Cardiac septum (tissue), 1 donor: ENCODE results near the gene NDOR1. TPM values are rescaled to one million over a fixed set of nuclear protein-coding genes. Genes with fewer than 3 reads are reported as not detected.
"Not testable (repeated sequence)": the region's sequence is repeated elsewhere in the genome, so short reads cannot be mapped to it uniquely, and the experiment has no call there.

Experiments used
- DNase-seq: peaks from one replicate; pipeline ENCODE4 v3.0.0-alpha.2; 2020; ENCODE audit warnings: low spot score
- intact Hi-C: fragments of 100-400 bp; cut with DNase I; formaldehyde crosslinking; loops from one replicate; pipeline ENCODE4 v1.14.0; 2022
- total RNA-seq: library from RNA; stranded (reverse); fragmentation: NEBNext Ultra II Directional; extraction: Animal tissue kit (Norgen Biotek cat#: 25700); gene quantifications from one replicate; pipeline ENCODE4 v1.2.1, GENCODE V29; 2021
- donor health status: DM: no; HTN: no; CAD: no.

Gene NDOR1
- total RNA-seq, 1 donor from 2014 or later, result 8.0 TPM

DNA sequence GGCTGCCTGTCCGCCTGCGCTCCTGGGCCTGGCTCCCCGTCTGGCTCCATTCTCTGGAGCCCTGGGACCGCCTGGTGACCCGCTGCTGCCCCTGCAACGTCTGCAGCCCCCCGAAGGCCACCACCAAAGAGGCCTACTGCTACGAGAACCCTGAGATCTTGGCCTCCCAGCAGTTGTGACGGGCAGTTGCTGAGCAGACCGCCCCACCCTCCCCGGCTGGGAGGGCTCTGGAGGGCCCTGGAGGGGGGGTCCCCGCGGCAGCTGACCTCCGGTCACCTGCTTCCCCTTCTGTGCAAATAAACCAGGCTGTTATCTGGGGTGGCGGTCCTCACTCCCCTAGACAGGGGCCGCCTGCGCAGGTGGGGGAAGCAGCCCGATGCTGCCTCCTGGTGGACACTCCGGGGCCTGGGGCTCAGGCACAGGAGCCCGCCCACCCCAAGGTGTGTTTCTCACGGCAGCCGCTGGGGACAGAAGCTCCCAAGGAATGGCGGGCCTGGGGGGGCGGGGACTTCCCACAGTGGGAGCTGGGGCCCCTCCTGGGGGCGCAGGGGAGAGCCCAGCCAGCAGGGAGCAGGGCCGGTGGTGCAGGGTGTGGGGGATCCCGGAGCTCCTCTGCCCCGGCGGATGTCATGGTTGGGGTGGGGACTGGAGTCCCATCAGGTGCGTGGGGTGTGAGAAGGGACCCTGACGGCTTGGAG, 30.9 kb downstream of the NDOR1 start:
- peak; percentile 94 for DNase-seq
- intact Hi-C loops, result no loop called here

DNA sequence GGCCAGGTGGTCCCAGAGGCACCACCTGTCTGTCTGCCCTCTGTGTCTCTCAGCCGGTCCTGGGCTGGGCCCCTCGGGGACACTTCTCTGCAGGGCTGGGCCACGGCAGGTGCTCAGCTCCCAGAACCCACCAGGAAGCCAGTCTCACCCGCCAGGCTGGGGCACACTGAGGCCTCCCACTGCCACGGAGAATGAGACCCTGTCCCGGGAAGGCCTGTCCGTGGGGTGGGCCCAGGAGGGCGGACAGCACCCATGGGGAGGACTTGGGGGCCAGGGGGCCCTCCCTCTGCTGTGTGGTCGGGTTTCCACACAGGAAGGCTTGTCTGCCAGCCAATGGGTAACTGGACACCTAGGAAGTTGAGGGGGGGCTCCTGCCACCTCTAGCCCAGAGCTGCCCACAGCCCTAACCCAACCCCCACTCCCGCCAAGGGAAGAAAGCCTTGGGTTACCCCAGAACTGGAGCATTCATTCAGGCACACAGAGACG, 31.5 kb downstream of the NDOR1 start:
- intact Hi-C loops, result no loop called here
- no peak for DNase-seq

DNA sequence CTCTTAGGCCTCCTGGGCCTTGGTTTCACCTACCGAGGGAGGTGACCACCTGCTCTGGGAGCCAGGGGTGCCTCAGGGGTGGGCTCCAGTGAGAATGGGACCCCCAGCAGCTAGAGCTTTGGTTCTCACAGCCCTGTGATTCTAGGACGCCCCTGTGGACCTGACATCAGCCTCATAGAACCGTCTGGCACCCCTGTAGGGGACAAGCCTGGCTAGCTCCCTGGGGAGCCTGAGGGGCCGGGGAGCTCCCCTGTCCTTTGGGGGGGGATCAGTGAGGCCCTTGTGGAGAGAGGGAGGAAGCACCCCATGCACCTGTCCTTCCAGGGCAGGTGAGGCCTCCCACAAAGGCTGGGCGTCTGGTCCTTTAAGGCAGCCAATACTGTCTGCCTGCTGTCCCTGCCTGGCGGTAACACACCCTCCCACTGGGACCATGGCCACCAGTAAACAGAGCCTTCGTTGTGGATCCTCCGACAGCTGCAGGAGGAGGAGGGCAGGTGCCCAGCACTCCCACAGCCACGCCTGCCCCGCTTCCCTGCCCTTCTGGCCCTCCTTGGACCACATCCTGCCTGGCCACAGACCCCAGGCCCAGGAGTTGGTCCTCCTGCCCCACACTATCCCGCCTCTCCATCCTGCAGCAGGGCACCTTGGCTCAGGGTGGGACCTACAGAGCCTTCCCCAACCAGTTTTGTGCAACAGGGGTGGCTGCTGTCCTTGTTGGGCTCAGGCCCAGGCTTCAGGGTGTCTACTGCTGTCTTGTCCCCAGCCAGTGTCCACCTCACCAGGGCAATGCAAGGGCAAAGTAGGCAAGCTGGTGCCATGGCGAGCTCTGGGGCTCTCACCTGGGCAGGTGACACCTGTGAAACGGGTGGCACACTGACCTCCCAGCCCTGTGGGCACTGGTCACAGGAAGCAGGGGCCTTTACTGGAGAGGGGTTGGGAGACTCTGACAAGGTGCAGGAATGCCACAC, 32.5 kb downstream of the NDOR1 start:
- intact Hi-C loops, result loop anchor here (2.0 kb wide), 1 partner anchor 13 kb away; the partner anchor contains the start of gene CYSRT1
- DNase-seq, result no peak

DNA sequence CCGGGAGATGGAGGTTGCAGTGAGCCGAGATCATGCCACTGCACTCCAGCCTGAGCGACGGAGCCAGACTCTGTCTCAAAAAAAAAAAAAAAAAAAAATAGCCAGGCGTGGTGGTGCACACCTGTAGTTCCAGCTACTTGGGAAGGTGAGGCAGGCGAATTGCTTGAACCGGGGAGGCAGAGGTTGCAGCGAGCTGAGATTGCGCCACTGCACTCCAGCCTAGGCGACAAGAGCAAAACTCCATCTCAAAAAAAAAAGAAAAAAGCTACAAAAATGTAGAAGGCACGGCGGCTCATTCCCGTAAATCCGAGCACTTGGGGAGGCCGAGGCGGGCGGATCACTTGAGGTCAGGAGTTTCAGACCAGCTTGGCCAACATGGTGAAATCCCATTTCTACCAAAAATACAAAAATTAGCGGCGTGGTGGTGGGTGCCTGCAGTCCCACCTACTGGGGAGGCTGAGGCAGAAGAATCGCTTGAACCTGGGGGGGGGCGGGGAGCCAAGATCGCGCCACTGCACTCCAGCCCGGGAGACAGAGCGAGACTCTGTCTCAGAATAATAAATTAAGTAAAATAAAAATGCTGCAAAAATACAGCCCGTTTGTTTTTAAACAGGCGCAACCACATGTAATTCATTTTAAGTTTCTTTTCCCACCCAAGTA, 34.2 kb downstream of the NDOR1 start:
- intact Hi-C loops, result loop anchor here (1.0 to 2.0 kb wide), 3 partner anchors 15 to 169 kb away; partner anchors contain the start of genes CYSRT1 and NELFB
- not testable (repeated sequence) for DNase-seq

DNA sequence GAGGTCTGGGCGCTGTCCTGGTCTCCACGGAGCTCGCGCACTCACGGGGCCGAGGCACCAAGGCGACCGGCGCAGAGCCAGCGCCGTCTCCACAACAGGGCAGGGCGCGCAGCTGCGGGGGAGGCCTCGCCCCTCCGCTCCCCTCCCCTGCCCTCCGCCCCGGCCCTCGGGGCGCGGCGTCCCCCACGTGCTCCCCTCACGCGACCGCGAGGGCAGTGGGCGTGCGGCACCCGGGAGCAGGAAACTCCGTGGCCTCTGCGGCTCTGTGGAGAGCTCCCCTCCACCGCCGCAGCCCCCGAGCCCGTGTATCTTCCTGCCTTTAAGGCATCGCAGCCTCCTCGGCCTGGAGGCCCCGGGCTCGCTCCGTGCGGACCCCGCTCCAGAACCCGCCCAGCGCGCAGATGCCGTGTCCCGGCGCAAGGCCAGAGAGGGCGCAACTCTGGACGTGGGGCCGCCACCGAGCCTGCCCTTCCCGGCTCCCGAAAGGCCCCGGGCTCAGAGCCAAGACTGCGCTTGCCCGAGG, 34.9 kb downstream of the NDOR1 start:
- intact Hi-C loops, result loop anchor here (1.0 to 2.0 kb wide), 2 partner anchors 14 to 168 kb away; partner anchors contain the start of gene NELFB
- peak; percentile 87 for DNase-seq

DNA sequence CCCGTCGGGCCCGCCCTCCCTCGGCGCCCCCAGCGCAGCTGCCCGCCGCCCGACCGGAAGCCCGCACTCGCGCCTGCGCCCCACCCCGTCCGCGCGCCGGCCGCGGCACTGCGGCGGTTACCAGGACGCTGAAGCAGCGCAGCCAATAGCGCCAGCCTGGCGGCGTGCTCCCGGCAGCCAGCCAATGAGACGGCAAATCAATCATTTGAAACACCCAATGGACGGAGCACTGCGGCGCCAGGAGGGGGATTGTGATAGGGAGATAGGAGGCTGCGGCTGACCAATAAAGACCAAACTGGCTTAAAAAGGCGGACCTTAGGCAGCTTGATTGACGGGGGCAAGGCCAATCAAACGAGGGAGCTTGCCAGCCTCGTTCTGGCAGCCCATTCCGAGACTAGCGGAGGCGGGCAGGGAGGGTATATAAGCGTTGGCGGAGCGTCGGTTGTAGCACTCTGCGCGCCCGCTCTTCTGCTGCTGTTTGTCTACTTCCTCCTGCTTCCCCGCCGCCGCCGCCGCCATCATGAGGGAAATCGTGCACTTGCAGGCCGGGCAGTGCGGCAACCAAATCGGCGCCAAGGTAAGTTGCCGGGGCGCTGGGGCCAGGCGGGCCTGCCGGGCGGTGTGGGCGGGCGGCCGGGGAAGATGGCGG, 35.5 kb downstream of the NDOR1 start, which contains the start of gene TUBB4B:
TUBB4B (plus strand) TSS at position 447 of the 649 bp plus-strand sequence; CDS start at position 521, 74 bp downstream.
- intact Hi-C loops, result loop anchor here (1.0 to 2.0 kb wide), 2 partner anchors 14 to 167 kb away; partner anchors contain the start of gene NELFB
- DNase-seq, result peak; percentile 99

DNA sequence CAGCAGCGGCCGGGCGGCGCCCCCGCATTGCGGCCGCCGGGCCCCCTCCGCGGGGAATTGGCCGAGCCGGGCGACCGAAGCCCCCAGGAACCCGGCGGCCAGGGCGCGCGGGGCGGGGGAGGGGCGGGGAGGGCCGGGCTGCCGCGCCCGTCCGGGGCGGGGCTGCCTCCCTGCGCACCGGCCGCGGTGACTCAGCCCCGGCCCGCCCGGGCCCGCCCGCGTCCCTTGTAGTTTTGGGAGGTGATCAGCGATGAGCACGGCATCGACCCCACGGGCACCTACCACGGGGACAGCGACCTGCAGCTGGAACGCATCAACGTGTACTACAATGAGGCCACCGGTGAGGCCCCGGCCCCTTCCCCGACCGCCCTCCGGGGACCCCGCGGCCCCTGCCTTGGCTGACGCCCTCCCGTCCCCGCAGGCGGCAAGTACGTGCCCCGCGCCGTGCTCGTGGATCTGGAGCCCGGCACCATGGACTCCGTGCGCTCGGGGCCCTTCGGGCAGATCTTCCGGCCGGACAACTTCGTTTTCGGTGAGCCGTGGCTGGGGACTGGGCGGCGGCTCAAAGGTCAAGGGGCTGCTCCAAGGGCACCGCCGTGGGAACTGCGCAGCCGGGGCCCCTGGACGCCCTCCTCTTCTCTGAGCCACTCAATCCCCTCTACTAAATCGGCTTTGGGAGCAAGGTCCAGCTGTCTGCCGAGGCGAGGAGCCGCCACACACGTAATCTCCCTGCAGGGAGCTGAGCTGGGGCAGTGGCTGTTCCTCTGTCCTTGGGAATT, 36.2 kb downstream of the NDOR1 start:
- intact Hi-C loops, result loop anchor here (2.0 kb wide), 1 partner anchor 13 kb away; the partner anchor contains the start of gene NELFB
- DNase-seq, result peak; percentile 87

DNA sequence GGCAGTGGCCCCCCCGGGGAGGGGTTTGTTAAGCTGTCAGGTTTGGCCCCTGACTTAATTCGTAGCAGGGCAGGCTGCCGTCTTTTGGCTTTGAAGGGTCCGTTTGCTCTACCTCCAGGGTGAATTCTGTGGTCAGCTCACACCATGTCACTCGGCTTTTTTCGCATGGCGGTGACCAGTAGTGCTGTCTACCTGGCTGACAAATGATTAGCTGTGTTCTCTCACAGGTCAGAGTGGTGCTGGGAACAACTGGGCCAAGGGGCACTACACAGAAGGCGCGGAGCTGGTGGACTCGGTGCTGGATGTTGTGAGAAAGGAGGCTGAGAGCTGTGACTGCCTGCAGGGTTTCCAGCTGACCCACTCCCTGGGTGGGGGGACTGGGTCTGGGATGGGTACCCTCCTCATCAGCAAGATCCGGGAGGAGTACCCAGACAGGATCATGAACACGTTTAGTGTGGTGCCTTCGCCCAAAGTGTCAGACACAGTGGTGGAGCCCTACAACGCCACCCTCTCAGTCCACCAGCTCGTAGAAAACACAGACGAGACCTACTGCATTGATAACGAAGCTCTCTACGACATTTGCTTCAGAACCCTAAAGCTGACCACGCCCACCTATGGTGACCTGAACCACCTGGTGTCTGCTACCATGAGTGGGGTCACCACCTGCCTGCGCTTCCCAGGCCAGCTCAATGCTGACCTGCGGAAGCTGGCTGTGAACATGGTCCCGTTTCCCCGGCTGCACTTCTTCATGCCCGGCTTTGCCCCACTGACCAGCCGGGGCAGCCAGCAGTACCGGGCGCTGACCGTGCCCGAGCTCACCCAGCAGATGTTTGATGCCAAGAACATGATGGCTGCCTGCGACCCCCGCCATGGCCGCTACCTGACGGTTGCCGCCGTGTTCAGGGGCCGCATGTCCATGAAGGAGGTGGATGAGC, 37.0 kb downstream of the NDOR1 start:
- intact Hi-C loops, result no loop called here
- DNase-seq, result no peak

DNA sequence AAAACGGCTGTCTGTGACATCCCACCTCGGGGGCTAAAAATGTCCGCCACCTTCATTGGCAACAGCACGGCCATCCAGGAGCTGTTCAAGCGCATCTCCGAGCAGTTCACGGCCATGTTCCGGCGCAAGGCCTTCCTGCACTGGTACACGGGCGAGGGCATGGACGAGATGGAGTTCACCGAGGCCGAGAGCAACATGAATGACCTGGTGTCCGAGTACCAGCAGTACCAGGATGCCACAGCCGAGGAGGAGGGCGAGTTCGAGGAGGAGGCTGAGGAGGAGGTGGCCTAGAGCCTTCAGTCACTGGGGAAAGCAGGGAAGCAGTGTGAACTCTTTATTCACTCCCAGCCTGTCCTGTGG, 37.7 kb downstream of the NDOR1 start:
- intact Hi-C loops, DNase-seq: not testable (repeated sequence)

DNA sequence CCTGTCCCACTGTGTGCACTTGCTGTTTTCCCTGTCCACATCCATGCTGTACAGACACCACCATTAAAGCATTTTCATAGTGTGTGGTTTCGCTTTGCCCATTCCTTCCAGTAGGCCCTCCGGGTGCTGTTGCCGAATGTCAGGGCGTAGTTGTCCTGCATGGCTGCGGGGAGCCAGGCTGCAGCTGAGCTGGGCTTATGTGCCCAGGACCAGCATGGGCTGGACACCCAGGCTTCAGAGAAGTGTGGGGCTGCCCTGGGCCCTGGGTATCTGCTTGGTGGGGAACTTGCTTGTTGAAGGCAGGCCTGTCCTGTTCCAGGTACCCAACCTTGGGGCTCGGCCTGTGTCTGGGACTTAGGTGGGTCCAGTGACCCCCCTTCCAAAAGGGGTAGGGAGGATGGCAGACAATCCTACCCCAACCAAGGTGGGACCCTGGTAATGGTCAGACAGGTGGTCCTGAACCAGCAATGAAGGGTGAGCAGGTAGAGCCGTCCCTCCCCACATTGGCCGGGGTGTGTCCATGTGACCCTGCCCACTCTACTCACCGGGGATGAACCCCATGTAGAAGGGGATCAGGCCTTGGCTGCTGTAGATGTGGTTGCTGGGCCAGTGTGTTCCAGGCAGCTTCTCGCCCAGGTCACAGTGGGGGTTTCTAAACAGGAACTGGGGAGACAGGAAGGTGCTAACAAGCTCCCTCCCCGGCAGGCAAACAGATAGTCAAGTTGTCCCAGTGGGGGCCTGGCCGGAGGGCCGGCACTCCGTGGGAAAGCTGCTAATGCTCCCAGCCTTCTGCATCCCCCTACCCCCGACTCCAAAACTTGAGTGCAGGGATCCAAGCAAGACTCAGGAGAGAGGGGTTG, 38.4 kb downstream of the NDOR1 start:
- DNase-seq, result no peak
- intact Hi-C loops, result no loop called here

DNA sequence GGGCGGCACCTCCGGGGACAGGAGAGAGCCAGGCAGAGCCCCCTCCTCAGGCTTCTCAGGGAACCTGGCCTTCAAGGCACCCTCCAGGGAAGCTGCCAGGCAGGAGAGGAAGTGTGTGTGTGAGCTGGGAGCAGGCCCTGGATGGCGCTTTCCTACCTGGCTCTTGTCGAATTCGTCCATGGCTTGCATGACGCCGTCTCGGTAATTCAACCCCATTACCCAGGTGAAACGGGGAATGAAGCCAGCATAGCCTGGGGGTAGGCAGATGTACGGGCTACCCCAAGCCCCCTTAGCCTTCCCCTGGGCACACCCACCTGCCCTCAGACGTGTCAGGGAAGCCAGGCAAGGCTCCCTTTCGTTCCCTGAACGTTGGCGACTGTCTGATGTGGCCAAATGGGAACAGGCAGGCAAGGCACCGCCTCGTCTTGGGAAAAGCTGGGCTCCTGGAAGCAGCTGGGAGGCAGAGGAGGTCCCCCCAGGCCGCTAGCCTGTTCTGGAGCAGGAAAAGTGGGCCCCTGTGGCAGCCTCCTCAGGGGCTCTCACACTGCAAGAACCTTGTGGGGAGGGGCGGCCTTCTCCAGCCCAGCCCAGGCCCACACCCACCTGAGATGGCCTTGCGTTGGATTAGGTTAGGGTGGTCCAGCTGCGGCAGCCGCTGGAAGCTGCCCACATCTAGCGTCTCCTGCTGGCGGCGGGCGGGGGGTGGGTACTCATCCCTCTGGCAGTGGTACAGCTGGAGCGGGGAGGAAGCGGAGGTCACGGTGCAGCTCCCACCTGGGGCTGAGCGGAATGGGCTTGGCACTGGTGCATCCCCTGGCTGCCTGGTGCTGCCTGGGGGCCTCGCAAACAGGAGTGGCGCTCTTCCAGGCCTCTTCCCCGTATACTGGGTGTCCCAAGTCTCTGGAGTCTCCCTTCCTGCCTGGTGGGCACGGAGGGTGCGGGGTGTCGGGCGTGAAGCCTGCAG, 39.3 kb downstream of the NDOR1 start:
- intact Hi-C loops, result no loop called here
- no peak for DNase-seq

DNA sequence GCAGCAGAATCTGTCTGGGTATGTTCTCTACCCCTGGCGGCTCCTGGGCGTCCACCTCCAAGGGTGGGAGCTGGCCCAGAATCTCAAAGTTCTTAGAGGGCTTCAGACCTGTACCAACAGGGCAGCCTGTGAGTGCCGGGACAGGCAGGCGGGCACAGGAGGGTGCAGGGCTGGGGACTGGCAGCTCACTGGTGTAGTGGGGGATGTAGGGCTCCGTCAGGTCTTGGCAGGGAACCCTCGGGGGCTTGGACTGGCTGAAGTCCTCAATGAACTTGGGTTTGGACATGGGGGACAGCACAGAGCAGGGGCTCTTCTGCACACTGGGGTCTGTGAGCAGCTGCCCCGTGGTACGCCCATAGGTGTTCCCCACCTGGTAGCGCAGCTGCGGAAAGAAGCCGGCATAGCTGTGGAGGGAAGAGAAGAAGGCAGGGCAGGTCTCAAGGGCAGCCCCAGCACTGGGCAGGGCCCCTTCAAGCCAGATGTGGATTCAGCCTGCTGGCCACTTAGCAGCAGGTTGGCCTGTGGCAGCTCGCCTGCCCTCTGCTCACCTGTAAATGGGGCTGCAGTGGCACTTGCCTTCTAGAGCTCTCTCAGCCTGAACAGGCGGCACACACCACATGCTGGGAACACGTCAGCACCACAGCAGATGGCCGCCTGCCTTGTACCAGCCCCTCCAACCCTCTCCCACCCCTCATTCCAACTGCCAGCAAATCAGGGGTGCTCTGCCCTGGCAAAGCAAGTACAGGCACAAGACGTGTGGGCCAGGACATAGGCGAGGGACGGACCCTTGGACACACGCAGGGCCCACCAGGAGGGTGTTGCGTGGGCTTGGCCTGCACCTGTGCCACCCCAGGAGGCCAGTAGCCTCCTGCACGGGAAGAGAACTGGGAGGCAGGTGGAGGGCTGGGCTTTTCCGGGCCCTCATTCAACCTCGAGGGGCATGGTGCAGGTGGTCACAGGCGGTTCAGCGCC, 40.2 kb downstream of the NDOR1 start:
- intact Hi-C loops, result no loop called here

DNA sequence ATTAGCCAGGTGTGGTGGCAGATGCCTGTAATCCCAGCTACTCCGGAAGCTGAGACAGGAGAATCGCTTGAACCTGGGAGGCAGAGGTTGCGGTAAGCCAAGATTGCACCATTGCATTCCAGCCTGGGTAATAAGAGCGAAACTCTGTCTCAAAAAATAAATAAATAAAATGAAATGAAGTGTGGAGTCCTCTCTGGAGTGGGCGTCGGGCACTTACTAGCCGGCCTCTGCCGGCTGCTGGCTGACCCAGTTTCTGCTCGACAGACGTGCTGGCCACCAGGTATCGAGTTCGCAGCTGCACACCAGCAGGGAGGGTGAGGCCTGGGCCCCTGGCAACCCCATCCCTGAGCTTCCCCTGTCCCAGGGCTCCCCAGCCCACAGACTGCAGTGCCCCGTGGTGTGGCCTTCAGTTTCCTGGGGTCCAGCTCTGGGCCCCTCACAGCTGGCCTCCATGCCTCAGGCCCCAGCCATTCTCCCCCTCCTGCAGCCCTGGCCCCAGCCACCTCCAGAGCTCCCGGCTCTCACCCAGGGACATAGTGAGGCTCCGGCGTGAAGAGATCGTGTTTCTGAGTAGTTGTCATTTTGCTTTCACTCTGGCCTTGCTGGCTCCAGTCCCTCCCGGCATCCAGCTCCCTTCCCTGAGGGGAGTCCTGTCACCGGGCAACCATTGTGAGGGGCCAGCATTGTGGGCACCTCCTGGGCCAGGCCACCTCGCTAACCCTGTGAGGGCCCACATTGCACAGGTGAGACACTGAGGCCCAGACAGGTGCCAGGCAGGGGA, 41.8 kb downstream of the NDOR1 start:
- intact Hi-C loops, result no loop called here
- no peak for DNase-seq

More for the DNA sequence above, 40.2 kb downstream of the NDOR1 start:
- DNase-seq, result no peak
